Activated CD8-positive, alpha-beta memory T cell treated with anti-CD3 and anti-CD28 coated beads, Interleukin-2, amount 10 ng/mL, durations not matched to agents 7 days and 5 days (primary cell): ENCODE measurements around the gene PRSS38. TPM values are rescaled to one million over a fixed set of nuclear protein-coding genes. Genes with fewer than 3 reads are reported as not detected.
"Not testable (repeated sequence)": the region's sequence is repeated elsewhere in the genome, so short reads cannot be mapped to it uniquely, and the experiment has no call there.

Experiments used
- ATAC-seq: fragments of 150-1000 bp; cut with Tn5 transposase; one replicate; pipeline ENCODE4 v1.10.0; 2021; ENCODE audit warnings: moderate library complexity
- CTCF ChIA-PET: fragments of 350-600 bp; sonication (Branson Sonifier 250); formaldehyde crosslinking; loops from one replicate; lab custom pipeline; 2021; ENCODE audit warnings: antibody characterized with exemption; lab: Charles Lee
- DNase-seq: peaks from one replicate; pipeline ENCODE4 v3.0.0-alpha.2; 2020
- H3K27ac Mint-ChIP-seq: one replicate; pipeline ENCODE4 v1.8.0; 2021; ENCODE audit warnings: mild to moderate bottlenecking, mixed read lengths
- H3K27me3 Mint-ChIP-seq: one replicate; pipeline ENCODE4 v1.8.0; 2021; ENCODE audit warnings: mixed read lengths
- H3K36me3 Mint-ChIP-seq: one replicate; pipeline ENCODE4 v1.8.0; 2021; ENCODE audit warnings: mild to moderate bottlenecking, mixed read lengths
- H3K4me1 Mint-ChIP-seq: one replicate; pipeline ENCODE4 v1.8.0; 2021; ENCODE audit warnings: mixed read lengths
- H3K4me3 Mint-ChIP-seq: one replicate; pipeline ENCODE4 v1.8.0; 2021; ENCODE audit warnings: mild to moderate bottlenecking, moderate library complexity, mixed read lengths
- H3K9me3 Mint-ChIP-seq: one replicate; pipeline ENCODE4 v1.8.0; 2022; ENCODE audit warnings: low read depth, mixed read lengths
- total RNA-seq, 2 experiments: library from RNA; stranded (reverse); gene quantifications; one replicate each; pipeline ENCODE4 v1.2.3, GENCODE V29; 2021

The PRSS38 gene
- total RNA-seq, 2 experiments from 2014 or later, result not detected

DNA sequence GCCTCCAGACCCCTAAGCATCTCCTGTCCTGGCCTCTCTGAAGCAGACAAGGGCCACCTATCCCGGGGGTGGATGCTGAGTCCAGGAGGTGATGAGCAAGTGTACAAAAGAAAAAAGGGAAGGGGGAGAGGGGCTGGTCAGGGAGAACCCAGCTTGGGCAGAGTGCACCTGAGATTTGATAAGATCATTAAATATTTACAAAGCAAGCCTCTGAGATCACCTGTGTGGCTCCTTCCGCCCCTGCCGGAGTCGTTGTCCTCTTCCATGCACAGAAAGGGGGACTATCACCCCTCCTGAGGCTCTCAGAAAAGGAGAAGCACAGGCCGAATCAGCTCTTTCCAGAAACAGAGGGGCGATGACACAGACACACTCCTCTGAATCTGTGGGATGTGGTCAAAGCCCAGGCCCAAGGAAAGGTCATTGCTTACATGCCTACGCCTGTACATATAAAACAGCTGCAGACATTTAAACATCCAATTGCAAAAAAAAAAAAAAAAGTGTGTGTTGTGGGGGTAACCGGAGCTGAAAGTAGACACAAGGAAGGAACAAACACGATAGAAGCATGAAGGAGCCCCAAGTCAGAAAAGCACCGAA is 30.9 kb downstream of the PRSS38 start:
- ATAC-seq, result no peak
- H3K27me3 Mint-ChIP-seq, result peaks cover 11% of the 10 kb centered on the region
- H3K9me3 Mint-ChIP-seq, result no peaks in the 10 kb centered on the region
- no peak overlapping the region for H3K4me3 Mint-ChIP-seq
- no peaks in the 10 kb centered on the region for H3K4me1 Mint-ChIP-seq
- CTCF ChIA-PET, result no interaction called here
- no peaks in the 10 kb centered on the region for H3K36me3 Mint-ChIP-seq
- H3K27ac Mint-ChIP-seq, result no peak overlapping the region
- DNase-seq, result no peak

DNA sequence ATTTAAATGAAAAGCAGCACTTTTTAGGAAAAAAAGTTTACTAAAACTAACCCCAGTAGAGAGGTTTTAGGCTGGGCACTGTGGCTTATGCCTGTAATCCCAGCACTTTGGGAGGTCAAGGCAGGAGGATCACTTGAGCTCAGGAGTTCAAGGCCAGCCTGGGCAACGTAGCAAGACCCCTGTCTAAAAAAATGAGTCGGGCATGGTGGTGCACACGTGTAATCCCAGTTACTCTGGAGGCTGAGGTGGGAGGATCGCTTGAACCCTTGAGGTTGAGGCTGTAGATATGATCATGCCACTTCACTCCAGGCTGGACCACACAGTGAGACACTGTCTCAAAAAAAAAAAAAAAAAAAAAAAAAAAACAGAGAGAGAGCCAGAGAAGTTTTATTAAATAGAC is 31.6 kb downstream of the PRSS38 start:
- H3K4me1 Mint-ChIP-seq, ATAC-seq, CTCF ChIA-PET, H3K9me3 Mint-ChIP-seq, H3K4me3 Mint-ChIP-seq, H3K36me3 Mint-ChIP-seq, H3K27ac Mint-ChIP-seq, DNase-seq: not testable (repeated sequence)
- H3K27me3 Mint-ChIP-seq, result peaks cover 11% of the 10 kb centered on the region

- Mint-ChIP-seq H3K4me1 (no peaks in the 10 kb centered on the region), H3K4me3 (no peak overlapping the region), H3K27ac (no peak overlapping the region), H3K9me3 (no peaks in the 10 kb centered on the region), H3K36me3 (no peaks in the 10 kb centered on the region), H3K27me3 (peaks cover 11% of the 10 kb centered on the region)
- CTCF ChIA-PET, result no interaction called here
- ATAC-seq (no peak), DNase-seq (no peak)
Observed at GRCh38 chr1:227848430-227848932, 33.0 kb downstream of the PRSS38 start.

DNA sequence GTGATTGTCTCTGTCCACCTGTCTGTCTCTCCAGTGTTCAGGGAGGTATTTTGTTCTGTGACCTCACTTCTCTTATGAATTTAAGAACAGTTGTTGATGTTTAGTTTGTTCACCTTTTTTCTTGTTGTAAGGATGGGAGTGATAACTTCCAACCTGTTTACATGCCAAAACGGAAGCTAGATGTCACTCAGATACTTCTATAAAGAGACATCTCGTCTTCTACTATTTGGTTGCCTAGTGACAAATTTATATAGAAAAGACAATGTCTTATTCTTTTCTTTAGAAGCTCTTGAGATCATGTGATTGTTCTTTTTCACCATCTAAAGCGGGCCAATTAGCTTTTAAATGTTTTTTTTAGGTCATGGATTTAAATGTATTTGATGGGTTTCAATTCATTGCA is 33.8 kb downstream of the PRSS38 start:
- no peak overlapping the region for H3K4me3 Mint-ChIP-seq
- H3K27me3 Mint-ChIP-seq, result peaks cover 11% of the 10 kb centered on the region
- no peak for DNase-seq
- CTCF ChIA-PET, result no interaction called here
- no peaks in the 10 kb centered on the region for H3K9me3 Mint-ChIP-seq
- no peak for ATAC-seq
- H3K27ac Mint-ChIP-seq, result no peak overlapping the region
- H3K36me3 Mint-ChIP-seq, result no peaks in the 10 kb centered on the region
- H3K4me1 Mint-ChIP-seq, result no peaks in the 10 kb centered on the region

DNA sequence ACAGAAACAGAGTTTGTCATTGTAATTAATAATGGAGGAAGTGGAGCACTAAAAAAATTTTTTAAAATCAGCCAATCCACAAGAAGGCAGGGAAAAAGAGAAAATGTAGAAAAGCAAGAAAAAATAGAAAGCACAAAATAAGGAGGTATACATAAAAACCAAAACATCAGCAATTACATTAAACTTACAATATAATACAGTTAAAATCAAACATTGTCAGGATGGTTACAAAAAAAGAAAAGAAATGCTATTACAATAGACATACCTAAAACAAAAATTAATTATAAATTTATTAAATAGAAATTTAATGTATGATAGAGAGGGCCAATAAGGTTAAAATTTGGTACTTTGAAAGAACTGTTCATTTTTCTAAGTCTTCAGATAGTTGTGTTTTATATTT is 38.7 kb downstream of the PRSS38 start:
- DNase-seq (no peak), ATAC-seq (no peak)
- Mint-ChIP-seq H3K27ac (no peak overlapping the region), H3K9me3 (no peaks in the 10 kb centered on the region), H3K36me3 (no peaks in the 10 kb centered on the region), H3K4me1 (no peaks in the 10 kb centered on the region), H3K27me3 (peaks cover 6% of the 10 kb centered on the region), H3K4me3 (no peak overlapping the region)
- CTCF ChIA-PET, result no interaction called here

- ATAC-seq (no peak), DNase-seq (no peak)
- Mint-ChIP-seq H3K36me3 (no peaks in the 10 kb centered on the region), H3K4me1 (no peaks in the 10 kb centered on the region), H3K27me3 (no peaks in the 10 kb centered on the region), H3K27ac (no peak overlapping the region), H3K4me3 (no peak overlapping the region), H3K9me3 (no peaks in the 10 kb centered on the region)
- CTCF ChIA-PET, result no interaction called here
Observed at GRCh38 chr1:227855687-227856086, 40.2 kb downstream of the PRSS38 start.

GRCh38 chr1:227856147-227856858 is 40.8 kb downstream of the PRSS38 start:
- Mint-ChIP-seq H3K27ac (no peak overlapping the region), H3K4me3 (no peak overlapping the region), H3K9me3 (no peaks in the 10 kb centered on the region), H3K36me3 (no peaks in the 10 kb centered on the region), H3K27me3 (no peaks in the 10 kb centered on the region), H3K4me1 (no peaks in the 10 kb centered on the region)
- DNase-seq (no peak), ATAC-seq (no peak)
- CTCF ChIA-PET, result no interaction called here

DNA sequence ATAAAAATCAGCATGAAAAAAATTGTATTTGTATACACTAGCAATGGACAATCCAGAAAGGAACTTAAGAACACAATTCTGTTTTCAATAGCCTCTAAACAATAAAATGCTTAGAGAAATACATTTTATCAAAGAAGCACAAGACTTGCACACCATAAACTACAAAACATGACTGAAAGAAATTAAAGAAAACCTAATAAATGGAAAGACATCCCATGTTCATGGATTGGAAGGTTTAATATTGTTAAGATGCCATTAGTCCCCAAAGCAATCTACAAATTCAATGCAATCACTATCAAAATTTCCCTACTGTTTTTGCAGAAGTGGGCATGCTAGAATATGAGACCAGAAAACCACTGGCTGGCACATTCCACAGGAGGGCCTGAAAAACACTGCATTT is 49.4 kb downstream of the PRSS38 start:
- no peak overlapping the region for H3K4me3 Mint-ChIP-seq
- DNase-seq, result no peak

DNA sequence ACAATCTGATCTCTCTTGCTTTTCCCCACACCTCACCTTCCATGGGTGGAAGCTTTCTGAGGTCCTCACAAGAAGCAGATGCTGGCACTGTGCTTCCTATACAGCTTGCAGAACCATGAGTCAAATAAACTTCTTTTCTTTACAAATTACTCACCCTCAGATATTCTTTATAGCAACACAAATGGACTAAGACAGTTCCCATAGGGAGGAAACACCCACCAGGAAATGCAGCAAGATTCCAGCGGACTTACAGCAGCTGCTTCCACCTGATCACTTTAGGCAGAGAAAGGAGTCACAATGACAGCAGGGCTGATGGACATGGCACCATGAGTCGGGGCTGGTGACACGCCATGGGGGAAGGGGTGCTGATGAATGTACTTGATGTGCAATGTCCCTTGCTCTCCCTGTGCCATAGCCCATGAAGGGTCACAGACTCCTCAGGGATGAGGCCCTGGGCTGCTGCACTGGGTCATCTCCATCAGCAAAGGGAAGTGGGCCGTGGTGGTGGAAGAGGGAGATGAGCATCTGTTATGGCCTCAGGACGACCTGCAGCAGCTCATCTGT is 53.9 kb downstream of the PRSS38 start:
- Mint-ChIP-seq H3K27me3 (peaks cover 18% of the 10 kb centered on the region), H3K36me3 (peaks cover 7% of the 10 kb centered on the region), H3K27ac (no peak overlapping the region), H3K4me1 (peaks cover 23% of the 10 kb centered on the region), H3K4me3 (no peak overlapping the region), H3K9me3 (peaks cover 8% of the 10 kb centered on the region)
- ATAC-seq (no peak), DNase-seq (no peak)
- CTCF ChIA-PET, result interaction anchor here (1.7 kb wide), 1 partner anchor 107 kb away, joined by 7 read pairs; no protein-coding TSS in a partner anchor

More for the DNA sequence above, 49.4 kb downstream of the PRSS38 start:
- Mint-ChIP-seq H3K4me1 (peaks cover 8% of the 10 kb centered on the region), H3K36me3 (peaks cover 3% of the 10 kb centered on the region), H3K27me3 (peaks cover 8% of the 10 kb centered on the region), H3K9me3 (peaks cover 2% of the 10 kb centered on the region), H3K27ac (no peak overlapping the region)
- ATAC-seq, result no peak
- CTCF ChIA-PET, result no interaction called here

- peaks cover 6% of the 10 kb centered on the region for H3K9me3 Mint-ChIP-seq
- H3K4me1 Mint-ChIP-seq, result peaks cover 23% of the 10 kb centered on the region
- H3K4me3 Mint-ChIP-seq, result no peak overlapping the region
- CTCF ChIA-PET, result interaction anchor here (0.6 to 1.7 kb wide), 2 partner anchors 107 to 1131 kb away, joined by 3 to 7 read pairs; partner anchors contain the start of gene ITPKB
- DNase-seq, result peak; percentile 57
- peaks cover 20% of the 10 kb centered on the region for H3K27me3 Mint-ChIP-seq
- peak; percentile 45 for ATAC-seq
- H3K36me3 Mint-ChIP-seq, result peaks cover 4% of the 10 kb centered on the region
- peak overlapping the region; percentile 48 for H3K27ac Mint-ChIP-seq
Observed at GRCh38 chr1:227869851-227870305, 54.4 kb downstream of the PRSS38 start.

DNA sequence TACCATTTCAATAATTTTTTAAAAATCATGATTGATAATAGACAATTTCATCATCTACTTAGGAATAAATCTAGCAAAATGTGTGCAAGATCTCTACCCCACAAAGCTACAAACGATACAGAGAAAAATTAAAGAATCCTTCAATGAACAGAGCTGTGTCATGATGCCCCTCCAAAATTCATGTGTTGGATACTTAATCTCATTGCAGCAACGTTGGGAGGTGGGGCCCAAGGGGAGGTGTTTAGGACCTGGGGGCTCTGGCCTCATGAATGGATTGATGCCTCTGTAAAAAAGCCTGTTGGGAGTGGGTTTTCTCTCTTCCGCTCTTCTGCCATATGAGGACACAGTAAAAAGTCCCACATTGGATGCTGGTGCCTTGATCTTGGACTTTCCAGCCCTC is 54.9 kb downstream of the PRSS38 start:
- H3K27ac Mint-ChIP-seq, result no peak overlapping the region
- peaks cover 6% of the 10 kb centered on the region for H3K9me3 Mint-ChIP-seq
- no peak overlapping the region for H3K4me3 Mint-ChIP-seq
- peaks cover 25% of the 10 kb centered on the region for H3K27me3 Mint-ChIP-seq
- CTCF ChIA-PET, result interaction anchor here (0.6 to 1.7 kb wide), 2 partner anchors 108 to 1132 kb away, joined by 3 to 7 read pairs; partner anchors contain the start of gene ITPKB
- DNase-seq (no peak), ATAC-seq (no peak)
- H3K4me1 Mint-ChIP-seq, result peaks cover 23% of the 10 kb centered on the region
- H3K36me3 Mint-ChIP-seq, result peaks cover 4% of the 10 kb centered on the region

- H3K36me3 Mint-ChIP-seq, DNase-seq, CTCF ChIA-PET, H3K27ac Mint-ChIP-seq, H3K9me3 Mint-ChIP-seq, H3K4me3 Mint-ChIP-seq, ATAC-seq: not testable (repeated sequence)
- H3K27me3 Mint-ChIP-seq, result peaks cover 36% of the 10 kb centered on the region
- H3K4me1 Mint-ChIP-seq, result peaks cover 23% of the 10 kb centered on the region
Observed at GRCh38 chr1:227871892-227872291, 56.4 kb downstream of the PRSS38 start.

DNA sequence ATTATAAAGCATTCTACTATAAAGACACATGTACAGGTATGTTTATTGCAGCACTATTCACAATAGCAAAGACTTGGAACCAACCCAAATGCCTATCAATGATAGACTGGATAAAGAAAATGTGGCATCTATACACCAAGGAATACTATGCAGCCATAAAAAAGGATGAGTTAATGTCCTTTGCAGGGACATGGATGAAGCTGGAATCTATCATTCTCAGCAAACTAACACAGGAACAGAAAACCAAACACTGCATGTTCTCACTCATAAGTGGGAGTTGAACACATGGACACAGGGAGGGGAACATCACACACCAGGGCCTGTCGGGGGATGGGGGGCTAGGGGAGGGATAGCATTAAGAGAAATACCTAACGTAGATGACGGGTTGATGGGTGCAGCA is 62.3 kb downstream of the PRSS38 start:
- H3K36me3 Mint-ChIP-seq, H3K4me1 Mint-ChIP-seq, CTCF ChIA-PET, DNase-seq, ATAC-seq, H3K4me3 Mint-ChIP-seq, H3K9me3 Mint-ChIP-seq, H3K27ac Mint-ChIP-seq: not testable (repeated sequence)
- peaks cover 43% of the 10 kb centered on the region for H3K27me3 Mint-ChIP-seq
